Vagina (tissue), 2 donors: ENCODE results near the gene DGLUCY. TPM values are rescaled to one million over a fixed set of nuclear protein-coding genes. Genes with fewer than 3 reads are reported as not detected.

Experiments used
- DNase-seq, 2 donors: peaks; one replicate each; pipeline ENCODE4 v3.0.0-alpha.2; 2017; ENCODE audit errors: extremely low spot score in 2 of 2
- H3K27ac ChIP-seq: fragments of 200-600 bp; sonication (generic); one replicate; pipeline ENCODE4 v1.5.1; 2019
- H3K27me3 ChIP-seq: fragments of 200-600 bp; sonication (generic); one replicate; pipeline ENCODE4 v1.5.1; 2019
- H3K36me3 ChIP-seq, 2 donors: fragments of 200-600 bp; sonication (generic); one replicate each; pipeline ENCODE4 v1.5.1; 2017 to 2019
- H3K4me1 ChIP-seq: fragments of 200-600 bp; sonication (generic); one replicate; pipeline ENCODE4 v1.5.1; 2019
- H3K4me3 ChIP-seq, 2 donors: fragments of 200-600 bp; sonication (generic); 1 replicate in 1 of 2; 2 replicates in 1 of 2; pipeline ENCODE4 v1.5.1; 2016 to 2019
- H3K9me3 ChIP-seq: fragments of 200-600 bp; sonication (generic); one replicate; pipeline ENCODE4 v1.5.1; 2019
- CTCF ChIP-seq, 3 experiments: fragments of 450-650 bp in 2 of 3; fragments of 200-600 bp in 1 of 3; sonication (generic) in 1 of 3; IDR thresholded peaks; one replicate each; pipeline ENCODE4 v1.5.1; 2017 to 2019; ENCODE audit warnings: antibody characterized with exemption in 3 of 3, mild to moderate bottlenecking in 2 of 3, moderate library complexity in 2 of 3
- POLR2A ChIP-seq, 2 donors: fragments of 450-650 bp; IDR thresholded peaks; one replicate each; pipeline ENCODE4 v1.6.1; 2017; ENCODE audit warnings: antibody characterized with exemption in 2 of 2, mild to moderate bottlenecking in 2 of 2, moderate library complexity in 2 of 2
- POLR2AphosphoS5 ChIP-seq, 2 donors: sonication (generic); formaldehyde crosslinking; IDR thresholded peaks; one replicate each; pipeline ENCODE4 v1.9.0; 2017; ENCODE audit warnings: antibody characterized with exemption in 2 of 2, mild to moderate bottlenecking in 2 of 2, low read depth in 1 of 2; ENCODE audit not compliant: insufficient read depth in 1 of 2
- intact Hi-C: fragments of 100-400 bp; cut with DNase I; formaldehyde crosslinking; loops from one replicate; pipeline ENCODE4 v1.15.1; 2023
- total RNA-seq: library from RNA; depleted of rRNA; stranded (reverse); fragments of >200 nt; gene quantifications from one replicate; pipeline ENCODE4 v1.2.3, GENCODE V29; 2016

Gene DGLUCY
- total RNA-seq, 1 donor from 2014 or later = 57.0 TPM

- H3K27me3 ChIP-seq = no peaks in the 10 kb centered on the region
- H3K36me3 ChIP-seq = peaks cover 0 to 57% of the 10 kb centered on the region in 2 donors
- TF ChIP-seq POLR2AphosphoS5 (IDR thresholded peaks at IDR 0.05; ENCODE audit: insufficient read depth in 1 of 2, low read depth in 1 of 2) (peak in 1 of 2 donors; percentile 32), CTCF (IDR thresholded peaks at IDR 0.05) (no peak)
- peak overlapping the region; percentile 14 for H3K27ac ChIP-seq
- intact Hi-C loops = no loop called here
- H3K9me3 ChIP-seq = no peaks in the 10 kb centered on the region
- peaks cover 15% of the 10 kb centered on the region for H3K4me1 ChIP-seq
- no peak overlapping the region for H3K4me3 ChIP-seq
- no peak for DNase-seq
Measured at GRCh38 chr14:91202234-91202974, 88.5 kb downstream of the DGLUCY start.

GRCh38 chr14:91204657-91205056 is 90.8 kb downstream of the DGLUCY start:
- H3K4me1 ChIP-seq = peaks cover 15% of the 10 kb centered on the region
- H3K4me3 ChIP-seq = no peak overlapping the region
- H3K9me3 ChIP-seq = no peaks in the 10 kb centered on the region
- intact Hi-C loops = no loop called here
- no peak overlapping the region for H3K27ac ChIP-seq
- peaks cover 0 to 68% of the 10 kb centered on the region in 2 donors for H3K36me3 ChIP-seq
- no peaks in the 10 kb centered on the region for H3K27me3 ChIP-seq
- TF ChIP-seq POLR2A (IDR thresholded peaks at IDR 0.05) (no peak), CTCF (IDR thresholded peaks at IDR 0.05) (no peak), POLR2AphosphoS5 (IDR thresholded peaks at IDR 0.05; ENCODE audit: insufficient read depth in 1 of 2, low read depth in 1 of 2) (no peak)
- DNase-seq = no peak

DNA sequence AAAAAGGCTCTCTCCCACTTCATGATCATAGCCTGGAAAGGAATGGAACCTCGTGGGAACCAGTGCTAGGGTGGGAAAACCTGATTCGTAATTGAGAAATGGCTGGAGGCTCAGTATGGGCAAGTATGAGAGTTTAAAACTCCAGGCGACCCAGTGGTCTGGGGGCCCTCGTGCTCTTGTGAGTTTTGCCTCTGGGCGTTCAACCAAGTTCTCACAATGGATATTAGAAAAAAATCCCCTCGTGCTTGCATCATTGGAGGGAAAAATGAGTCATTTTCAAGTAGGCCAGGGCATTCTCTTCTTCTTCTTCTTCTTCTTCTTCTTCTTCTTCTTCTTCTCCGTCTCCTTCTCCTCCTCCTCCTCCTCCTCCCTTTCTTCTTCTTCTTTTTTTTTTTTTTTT is 91.6 kb downstream of the DGLUCY start:
- H3K27me3 ChIP-seq = no peaks in the 10 kb centered on the region
- intact Hi-C loops = no loop called here
- no peak overlapping the region for H3K27ac ChIP-seq
- H3K36me3 ChIP-seq = peaks cover 0 to 68% of the 10 kb centered on the region in 2 donors
- DNase-seq = no peak
- H3K4me1 ChIP-seq = peaks cover 15% of the 10 kb centered on the region
- no peak for TF ChIP-seq POLR2AphosphoS5 (IDR thresholded peaks at IDR 0.05; ENCODE audit: insufficient read depth in 1 of 2, low read depth in 1 of 2)
- TF ChIP-seq CTCF (IDR thresholded peaks at IDR 0.05) = no peak
- TF ChIP-seq POLR2A (IDR thresholded peaks at IDR 0.05) = no peak
- no peak overlapping the region for H3K4me3 ChIP-seq
- H3K9me3 ChIP-seq = no peaks in the 10 kb centered on the region

DNA sequence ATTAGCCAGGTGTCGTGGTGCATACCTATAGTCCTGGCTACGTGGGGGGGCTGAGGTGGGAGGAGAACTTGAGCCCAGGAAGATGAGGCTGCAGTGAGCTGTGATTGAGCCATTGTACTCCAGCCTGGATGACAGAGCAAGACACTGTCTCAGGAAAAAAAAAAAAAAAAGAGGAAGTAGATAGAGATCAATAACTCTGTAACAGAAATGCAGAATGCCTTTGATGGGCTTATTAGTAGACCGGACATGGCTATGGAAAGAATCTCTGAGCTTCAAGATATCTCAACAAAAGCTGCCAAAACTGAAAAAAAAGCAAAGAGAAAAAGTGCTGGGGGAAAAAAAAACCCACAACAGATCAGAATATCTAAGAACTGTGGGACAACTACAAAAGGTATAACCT is 93.1 kb downstream of the DGLUCY start:
- Histone ChIP-seq H3K27ac (no peak overlapping the region), H3K4me3 (no peak overlapping the region), H3K36me3 (peaks cover 0 to 75% of the 10 kb centered on the region in 2 donors), H3K9me3 (no peaks in the 10 kb centered on the region), H3K27me3 (no peaks in the 10 kb centered on the region), H3K4me1 (peaks cover 7% of the 10 kb centered on the region)
- DNase-seq = no peak
- intact Hi-C loops = no loop called here
- TF ChIP-seq CTCF (IDR thresholded peaks at IDR 0.05) (no peak), POLR2A (IDR thresholded peaks at IDR 0.05) (no peak), POLR2AphosphoS5 (IDR thresholded peaks at IDR 0.05; ENCODE audit: insufficient read depth in 1 of 2, low read depth in 1 of 2) (no peak)

DNA sequence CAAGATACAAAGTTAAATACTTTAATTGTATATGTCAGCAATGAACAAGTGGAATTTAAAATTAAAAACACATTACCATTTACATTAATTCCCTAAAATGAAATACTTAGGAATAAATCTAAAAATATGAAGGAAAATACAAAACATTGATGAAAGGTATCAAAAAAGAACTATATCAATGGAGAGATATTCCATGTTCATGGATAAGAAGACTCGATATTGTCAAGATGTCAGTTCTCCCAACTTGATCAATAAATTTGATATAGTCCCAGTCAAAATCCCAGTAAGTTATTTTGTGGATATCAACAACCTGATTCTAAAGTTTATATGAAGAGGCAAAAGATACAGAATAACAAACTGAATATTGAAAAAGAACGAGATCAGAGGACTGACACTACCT is 97.1 kb downstream of the DGLUCY start:
- TF ChIP-seq POLR2A (IDR thresholded peaks at IDR 0.05) = no peak
- no peak for TF ChIP-seq POLR2AphosphoS5 (IDR thresholded peaks at IDR 0.05; ENCODE audit: insufficient read depth in 1 of 2, low read depth in 1 of 2)
- no peak for TF ChIP-seq CTCF (IDR thresholded peaks at IDR 0.05)
- Histone ChIP-seq H3K9me3 (no peaks in the 10 kb centered on the region), H3K27ac (no peak overlapping the region), H3K4me3 (no peak overlapping the region), H3K27me3 (no peaks in the 10 kb centered on the region), H3K4me1 (no peaks in the 10 kb centered on the region), H3K36me3 (peaks cover 0 to 65% of the 10 kb centered on the region in 2 donors)
- intact Hi-C loops = no loop called here
- no peak for DNase-seq
